Astrocyte (in vitro differentiated cells and primary cell): ENCODE data around the gene RUBCNL. TPM values are rescaled to one million over a fixed set of nuclear protein-coding genes. Genes with fewer than 3 reads are reported as not detected.

Source experiments
- DNase-seq: peaks from one replicate; pipeline ENCODE4 v3.0.0-alpha.2; 2010; ENCODE audit warnings: low read depth
- FAIRE-seq: peaks from 2 replicates; lab custom pipeline; 2011; peaks lifted over from hg19 to GRCh38; lab: Jason Lieb, UNC
- H2AFZ ChIP-seq: 2 replicates; pipeline ENCODE4 v1.6.0; 2012; ENCODE audit warnings: low read depth, low read length, inconsistent platforms
- H3K27ac ChIP-seq: 2 replicates; pipeline ENCODE4 v1.5.1; 2011; ENCODE audit warnings: low read depth, low read length, inconsistent platforms
- H3K27me3 ChIP-seq: 2 replicates; pipeline ENCODE4 v1.6.0; 2011; ENCODE audit warnings: low read length, inconsistent platforms; ENCODE audit not compliant: insufficient read depth
- H3K36me3 ChIP-seq: 2 replicates; pipeline ENCODE4 v1.5.1; 2011; ENCODE audit warnings: low read length, inconsistent platforms; ENCODE audit not compliant: insufficient read depth
- H3K4me1 ChIP-seq: 2 replicates; pipeline ENCODE4 v1.5.1; 2011; ENCODE audit warnings: low read length, inconsistent platforms; ENCODE audit not compliant: insufficient read depth
- H3K4me2 ChIP-seq: 2 replicates; pipeline ENCODE4 v1.6.0; 2012; ENCODE audit warnings: low read length, inconsistent platforms
- H3K4me3 ChIP-seq: 2 replicates; pipeline ENCODE4 v1.5.1; 2011; ENCODE audit warnings: low read depth, mild to moderate bottlenecking, low read length, inconsistent platforms; ENCODE audit not compliant: insufficient read depth
- H3K79me2 ChIP-seq: 2 replicates; pipeline ENCODE4 v1.6.0; 2012; ENCODE audit warnings: mild to moderate bottlenecking, low read length, inconsistent platforms; ENCODE audit not compliant: insufficient read depth
- H3K9ac ChIP-seq: 2 replicates; pipeline ENCODE4 v1.6.0; 2012; ENCODE audit warnings: mild to moderate bottlenecking, low read length, inconsistent platforms
- H3K9me3 ChIP-seq: 2 replicates; pipeline ENCODE4 v1.5.1; 2012; ENCODE audit warnings: low read depth, mild to moderate bottlenecking, low read length, inconsistent platforms; ENCODE audit not compliant: insufficient read depth
- H4K20me1 ChIP-seq: 2 replicates; pipeline ENCODE4 v1.6.0; 2012; ENCODE audit warnings: low read length, inconsistent platforms; ENCODE audit not compliant: insufficient read depth
- H3K27ac Mint-ChIP-seq: one replicate; pipeline ENCODE4 v1.8.0; 2021; ENCODE audit warnings: mild to moderate bottlenecking, mixed read lengths; ENCODE audit not compliant: unreplicated experiment
- H3K27me3 Mint-ChIP-seq: one replicate; pipeline ENCODE4 v1.8.0; 2021; ENCODE audit warnings: low read depth, mixed read lengths; ENCODE audit not compliant: unreplicated experiment
- H3K36me3 Mint-ChIP-seq: one replicate; pipeline ENCODE4 v1.8.0; 2021; ENCODE audit warnings: low read depth, mixed read lengths; ENCODE audit not compliant: unreplicated experiment
- H3K4me1 Mint-ChIP-seq: one replicate; pipeline ENCODE4 v1.8.0; 2021; ENCODE audit warnings: low read depth, mixed read lengths; ENCODE audit not compliant: unreplicated experiment
- H3K4me3 Mint-ChIP-seq: one replicate; pipeline ENCODE4 v1.8.0; 2021; ENCODE audit warnings: mild to moderate bottlenecking, moderate library complexity, mixed read lengths; ENCODE audit not compliant: unreplicated experiment
- H3K9me3 Mint-ChIP-seq: one replicate; pipeline ENCODE4 v1.8.0; 2021; ENCODE audit warnings: mild to moderate bottlenecking, mixed read lengths; ENCODE audit not compliant: unreplicated experiment
- EZH2 ChIP-seq: IDR thresholded peaks from 2 replicates; pipeline ENCODE4 v1.6.1; 2012; ENCODE audit warnings: mild to moderate bottlenecking, low read length, inconsistent platforms; ENCODE audit not compliant: insufficient read depth
- total RNA-seq: library from RNA; stranded (reverse); gene quantifications from 2 replicates; pipeline ENCODE4 v1.2.1, GENCODE V29; 2021
- TF ChIP-seq, protein P1 (sequence below): IDR thresholded peaks from 2 replicates; pipeline ENCODE4 v1.5.1; 2011; ENCODE audit warnings: low read depth, mild to moderate bottlenecking, inconsistent platforms, low read length, moderate library complexity; ENCODE audit not compliant: insufficient read depth

The RUBCNL gene
- total RNA-seq, 1 donor from 2014 or later, result 1.5 TPM

DNA sequence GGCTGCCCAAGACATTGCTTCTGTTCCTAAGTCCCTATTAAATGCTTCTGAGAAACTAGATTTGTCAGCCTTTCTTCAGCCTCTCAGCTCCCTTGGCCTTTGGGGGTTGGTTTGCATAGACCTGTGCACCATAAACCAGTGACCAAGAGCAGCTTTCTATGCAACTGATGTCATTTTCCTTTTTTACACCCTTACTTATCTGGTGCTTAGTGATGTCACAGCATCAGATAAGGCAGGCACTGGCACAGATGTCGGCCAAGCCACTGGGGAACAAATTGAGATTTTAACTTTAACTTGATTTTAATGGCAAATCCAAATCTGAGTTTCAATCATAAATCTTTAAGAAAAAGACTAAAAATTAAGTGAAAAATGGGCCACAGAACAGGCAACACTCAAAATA is 59.8 kb downstream of the RUBCNL start:
- H3K4me1 ChIP-seq, result no peaks in the 10 kb centered on the region
- peaks cover 4% of the 10 kb centered on the region for H3K9me3 Mint-ChIP-seq
- DNase-seq (no peak), FAIRE-seq (no peak)
- H3K27me3 Mint-ChIP-seq, result peaks cover 16% of the 10 kb centered on the region
- no peak overlapping the region for H2AFZ ChIP-seq
- H3K79me2 ChIP-seq, result no peaks in the 10 kb centered on the region
- no peak overlapping the region for H3K27ac Mint-ChIP-seq
- H3K9me3 ChIP-seq, result no peaks in the 10 kb centered on the region
- H3K27me3 ChIP-seq, result peaks cover 52% of the 10 kb centered on the region
- no peaks in the 10 kb centered on the region for H3K36me3 ChIP-seq
- H3K4me1 Mint-ChIP-seq, result no peaks in the 10 kb centered on the region
- no peaks in the 10 kb centered on the region for H3K36me3 Mint-ChIP-seq
- no peak overlapping the region for H3K27ac ChIP-seq
- no peak overlapping the region for H3K9ac ChIP-seq
- H3K4me3 Mint-ChIP-seq, result no peak overlapping the region
- no peak overlapping the region for H3K4me3 ChIP-seq
- TF ChIP-seq EZH2, result no peak
- TF ChIP-seq, protein P1, sequence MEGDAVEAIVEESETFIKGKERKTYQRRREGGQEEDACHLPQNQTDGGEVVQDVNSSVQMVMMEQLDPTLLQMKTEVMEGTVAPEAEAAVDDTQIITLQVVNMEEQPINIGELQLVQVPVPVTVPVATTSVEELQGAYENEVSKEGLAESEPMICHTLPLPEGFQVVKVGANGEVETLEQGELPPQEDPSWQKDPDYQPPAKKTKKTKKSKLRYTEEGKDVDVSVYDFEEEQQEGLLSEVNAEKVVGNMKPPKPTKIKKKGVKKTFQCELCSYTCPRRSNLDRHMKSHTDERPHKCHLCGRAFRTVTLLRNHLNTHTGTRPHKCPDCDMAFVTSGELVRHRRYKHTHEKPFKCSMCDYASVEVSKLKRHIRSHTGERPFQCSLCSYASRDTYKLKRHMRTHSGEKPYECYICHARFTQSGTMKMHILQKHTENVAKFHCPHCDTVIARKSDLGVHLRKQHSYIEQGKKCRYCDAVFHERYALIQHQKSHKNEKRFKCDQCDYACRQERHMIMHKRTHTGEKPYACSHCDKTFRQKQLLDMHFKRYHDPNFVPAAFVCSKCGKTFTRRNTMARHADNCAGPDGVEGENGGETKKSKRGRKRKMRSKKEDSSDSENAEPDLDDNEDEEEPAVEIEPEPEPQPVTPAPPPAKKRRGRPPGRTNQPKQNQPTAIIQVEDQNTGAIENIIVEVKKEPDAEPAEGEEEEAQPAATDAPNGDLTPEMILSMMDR, result no peak
- no peaks in the 10 kb centered on the region for H4K20me1 ChIP-seq
- H3K4me2 ChIP-seq, result no peak overlapping the region

DNA sequence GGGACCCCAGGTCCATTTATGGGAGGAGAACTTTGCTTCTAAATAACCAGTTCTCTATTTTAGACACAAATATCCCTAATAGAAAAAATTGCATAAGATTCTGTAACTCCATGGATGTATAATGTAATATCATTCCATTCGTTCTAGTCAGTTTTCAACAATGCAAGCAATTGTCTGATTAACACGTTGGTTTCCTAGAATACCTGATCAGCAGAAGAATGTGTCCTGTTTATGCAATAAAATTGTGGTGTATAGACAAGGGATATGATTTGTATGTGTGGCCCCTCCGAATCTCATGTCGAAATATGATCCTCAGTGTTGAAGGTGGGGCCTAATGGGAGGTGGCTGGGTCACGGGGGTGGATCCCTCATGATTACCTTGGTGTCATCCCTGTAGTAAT is 62.1 kb downstream of the RUBCNL start:
- no peak overlapping the region for H3K4me3 Mint-ChIP-seq
- peaks cover 7% of the 10 kb centered on the region for H3K27me3 Mint-ChIP-seq
- H3K27ac Mint-ChIP-seq, result no peak overlapping the region
- H3K4me1 ChIP-seq, result no peaks in the 10 kb centered on the region
- no peaks in the 10 kb centered on the region for H3K9me3 ChIP-seq
- DNase-seq, result peak; percentile 32
- TF ChIP-seq, protein P1, result no peak
- no peak for TF ChIP-seq EZH2
- no peak for FAIRE-seq
- peaks cover 33% of the 10 kb centered on the region for H3K27me3 ChIP-seq
- no peak overlapping the region for H3K4me3 ChIP-seq
- H3K9me3 Mint-ChIP-seq, result peaks cover 4% of the 10 kb centered on the region
- H3K9ac ChIP-seq, result no peak overlapping the region
- no peaks in the 10 kb centered on the region for H3K36me3 Mint-ChIP-seq
- no peaks in the 10 kb centered on the region for H3K79me2 ChIP-seq
- H4K20me1 ChIP-seq, result no peaks in the 10 kb centered on the region
- no peak overlapping the region for H3K4me2 ChIP-seq
- no peak overlapping the region for H3K27ac ChIP-seq
- H3K4me1 Mint-ChIP-seq, result no peaks in the 10 kb centered on the region
- no peaks in the 10 kb centered on the region for H3K36me3 ChIP-seq
- no peak overlapping the region for H2AFZ ChIP-seq

DNA sequence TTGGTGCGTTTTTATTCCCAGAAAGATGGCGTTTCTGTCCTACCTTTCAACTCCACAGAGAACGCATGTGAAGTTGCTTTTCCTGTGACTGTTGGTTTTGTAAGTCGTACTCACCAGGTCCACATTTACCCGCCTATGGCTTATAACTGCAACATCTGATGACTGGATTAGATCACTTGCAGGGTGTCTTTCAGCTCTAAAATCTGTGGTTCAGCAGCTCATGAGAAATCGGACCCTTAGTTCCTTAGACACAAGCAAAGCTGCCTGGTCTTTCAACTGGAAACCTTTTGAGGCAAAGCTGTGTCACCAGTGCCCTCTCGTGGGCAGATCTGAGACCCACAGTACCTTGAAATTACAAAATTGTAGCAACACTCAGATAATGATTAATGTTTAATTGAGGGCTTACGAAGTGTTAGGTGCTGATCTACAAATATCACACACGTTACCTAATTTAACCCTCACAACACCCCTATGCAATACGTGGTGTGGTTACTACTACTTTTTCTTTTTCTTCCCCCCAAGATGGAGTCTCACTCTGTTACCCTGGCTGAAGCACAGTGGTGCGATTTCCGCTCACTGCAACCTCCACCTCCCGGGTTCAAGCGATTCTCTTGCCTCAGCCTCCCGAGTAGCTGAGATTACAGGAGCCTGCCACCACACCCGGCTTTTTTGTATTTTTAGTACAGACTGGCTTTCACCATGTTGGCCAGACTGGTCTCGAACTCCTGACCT is 65.4 kb downstream of the RUBCNL start:
- peaks cover 4% of the 10 kb centered on the region for H3K27me3 Mint-ChIP-seq
- H3K9me3 ChIP-seq, result no peaks in the 10 kb centered on the region
- DNase-seq (peak; percentile 28), FAIRE-seq (peak; percentile 84)
- TF ChIP-seq, protein P1, result peak; percentile 81
- no peak for TF ChIP-seq EZH2
- no peaks in the 10 kb centered on the region for H3K36me3 Mint-ChIP-seq
- H3K36me3 ChIP-seq, result no peaks in the 10 kb centered on the region
- no peak overlapping the region for H3K4me2 ChIP-seq
- H3K27ac ChIP-seq, result no peak overlapping the region
- no peaks in the 10 kb centered on the region for H3K4me1 ChIP-seq
- no peak overlapping the region for H3K9ac ChIP-seq
- no peaks in the 10 kb centered on the region for H3K79me2 ChIP-seq
- no peaks in the 10 kb centered on the region for H4K20me1 ChIP-seq
- no peak overlapping the region for H3K27ac Mint-ChIP-seq
- H3K27me3 ChIP-seq, result peaks cover 17% of the 10 kb centered on the region
- H3K4me1 Mint-ChIP-seq, result no peaks in the 10 kb centered on the region
- no peak overlapping the region for H3K4me3 Mint-ChIP-seq
- H3K4me3 ChIP-seq, result no peak overlapping the region
- H2AFZ ChIP-seq, result no peak overlapping the region
- peaks cover 4% of the 10 kb centered on the region for H3K9me3 Mint-ChIP-seq
